ENCODE data around the gene FARS2. TPM values are rescaled to one million over a fixed set of nuclear protein-coding genes. Genes with fewer than 3 reads are reported as not detected.

Gene FARS2
- total and polyA plus RNA-seq, 2 donors (not counting 3 experiments of a cell fraction or from before 2014, with no cell fraction given) = 20.2 to 20.5 TPM

DNA sequence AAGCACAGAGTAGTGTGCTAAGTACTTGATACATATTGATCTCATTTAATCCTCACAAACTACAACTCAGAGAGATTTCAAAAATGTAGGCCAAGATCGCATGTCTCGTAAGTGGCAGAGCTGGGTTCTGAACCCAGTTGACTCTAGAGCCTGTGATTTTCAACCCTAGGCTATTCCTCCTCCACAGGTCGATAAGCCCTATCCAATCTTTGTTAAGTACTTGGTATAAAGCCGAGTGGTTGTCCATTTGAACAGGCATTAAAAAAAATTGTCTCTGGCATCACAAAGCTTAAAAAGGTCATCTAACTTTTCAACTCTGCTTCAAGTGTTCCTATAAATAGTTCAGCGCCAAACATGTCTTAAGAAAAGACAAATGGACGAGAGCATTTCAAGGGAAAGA, 38.0 kb upstream of the FARS2 start:
- Histone ChIP-seq H2AFZ (ENCODE audit: low read depth, low read length) (no peak overlapping the region), H3K9me3 (replicated peaks; ENCODE audit: control insufficient read depth, insufficient read depth, low read length) (no peaks in the 10 kb centered on the region), H3K36me3 (ENCODE audit: control insufficient read depth in 2 of 2, extremely low read depth in 1 of 2, insufficient read depth in 2 of 2, low read length in 2 of 2) (no peaks in the 10 kb centered on the region), H3K9ac (replicated peaks; ENCODE audit: extremely low read depth, insufficient read depth, low read length) (no peak overlapping the region), H3K27ac (ENCODE audit: insufficient read depth, low read depth, low read length) (no peak overlapping the region), H3K4me1 (ENCODE audit: control insufficient read depth, extremely low read depth, insufficient read depth, low read length) (no peaks in the 10 kb centered on the region), H3K4me3 (replicated peaks in 1 of 3; ENCODE audit: insufficient read depth in 1 of 3, low read depth in 1 of 3, low read length in 3 of 3) (no peak overlapping the region), H3K9me1 (replicated peaks; ENCODE audit: control insufficient read depth, extremely low read depth, insufficient read depth, low read length) (no peaks in the 10 kb centered on the region), H3K4me2 (ENCODE audit: insufficient read depth, low read length) (no peak overlapping the region), H3K27me3 (ENCODE audit: control insufficient read depth in 2 of 2, insufficient read depth in 2 of 2, low read length in 2 of 2) (no peaks in the 10 kb centered on the region), H4K20me1 (replicated peaks; ENCODE audit: control insufficient read depth, extremely low read depth, insufficient read depth, low read length) (no peaks in the 10 kb centered on the region), H3K79me2 (ENCODE audit: control insufficient read depth, insufficient read depth, low read length) (no peaks in the 10 kb centered on the region)
- dilution Hi-C loops (cut with MboI; ENCODE audit: extremely low pct_ligation_motif_present, low sequenced_read_pairs) = no loop called here
- intact Hi-C loops (cut with micrococcal nuclease) = no loop called here
- no peak for TF ChIP-seq GATA2 (IDR thresholded peaks at IDR 0.05; ENCODE audit: insufficient read depth, insufficient read length, low read depth, low read length)
- TF ChIP-seq POLR2A (IDR thresholded peaks at IDR 0.05; ENCODE audit: low read depth, low read length) = no peak
- no peak for TF ChIP-seq JUN (IDR thresholded peaks at IDR 0.05; ENCODE audit: borderline replicate concordance, insufficient read depth, insufficient read length, low read depth)
- TF ChIP-seq, protein P1, sequence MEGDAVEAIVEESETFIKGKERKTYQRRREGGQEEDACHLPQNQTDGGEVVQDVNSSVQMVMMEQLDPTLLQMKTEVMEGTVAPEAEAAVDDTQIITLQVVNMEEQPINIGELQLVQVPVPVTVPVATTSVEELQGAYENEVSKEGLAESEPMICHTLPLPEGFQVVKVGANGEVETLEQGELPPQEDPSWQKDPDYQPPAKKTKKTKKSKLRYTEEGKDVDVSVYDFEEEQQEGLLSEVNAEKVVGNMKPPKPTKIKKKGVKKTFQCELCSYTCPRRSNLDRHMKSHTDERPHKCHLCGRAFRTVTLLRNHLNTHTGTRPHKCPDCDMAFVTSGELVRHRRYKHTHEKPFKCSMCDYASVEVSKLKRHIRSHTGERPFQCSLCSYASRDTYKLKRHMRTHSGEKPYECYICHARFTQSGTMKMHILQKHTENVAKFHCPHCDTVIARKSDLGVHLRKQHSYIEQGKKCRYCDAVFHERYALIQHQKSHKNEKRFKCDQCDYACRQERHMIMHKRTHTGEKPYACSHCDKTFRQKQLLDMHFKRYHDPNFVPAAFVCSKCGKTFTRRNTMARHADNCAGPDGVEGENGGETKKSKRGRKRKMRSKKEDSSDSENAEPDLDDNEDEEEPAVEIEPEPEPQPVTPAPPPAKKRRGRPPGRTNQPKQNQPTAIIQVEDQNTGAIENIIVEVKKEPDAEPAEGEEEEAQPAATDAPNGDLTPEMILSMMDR (IDR thresholded peaks at IDR 0.05; ENCODE audit: extremely low read depth in 1 of 2, insufficient read depth in 1 of 2, low read depth in 1 of 2, low read length in 2 of 2) = no peak
- TF ChIP-seq, protein P2, sequence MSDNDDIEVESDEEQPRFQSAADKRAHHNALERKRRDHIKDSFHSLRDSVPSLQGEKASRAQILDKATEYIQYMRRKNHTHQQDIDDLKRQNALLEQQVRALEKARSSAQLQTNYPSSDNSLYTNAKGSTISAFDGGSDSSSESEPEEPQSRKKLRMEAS (IDR thresholded peaks at IDR 0.05; ENCODE audit: insufficient read depth, insufficient read length) = no peak
- TF ChIP-seq POLR2AphosphoS5 (IDR thresholded peaks at IDR 0.05; ENCODE audit: insufficient read depth, low read depth, low read length) = no peak
- TF ChIP-seq MYC (IDR thresholded peaks at IDR 0.05; ENCODE audit: low read depth, low read length) = no peak
- TF ChIP-seq EZH2 (IDR thresholded peaks at IDR 0.05; ENCODE audit: borderline replicate concordance, low read depth, low read length, severe bottlenecking) = no peak
- no peak for TF ChIP-seq FOS (IDR thresholded peaks at IDR 0.05; ENCODE audit: borderline replicate concordance, insufficient read depth, low read length)
- FAIRE-seq (no peak), DNase-seq (ENCODE audit: low read depth, low spot score) (no peak)
- POLR2A ChIA-PET = no interaction called here
- CTCF ChIA-PET = no interaction called here
- no TSS peak for BruUV-seq (replicated peaks)
